Amniotic stem cell (primary cell): ENCODE results near the gene COMMD9.

Experiments used
- DNase-seq: peaks from one replicate; lab custom pipeline; 2025; lab: John Stamatoyannopoulos, UW

Gene COMMD9

DNA sequence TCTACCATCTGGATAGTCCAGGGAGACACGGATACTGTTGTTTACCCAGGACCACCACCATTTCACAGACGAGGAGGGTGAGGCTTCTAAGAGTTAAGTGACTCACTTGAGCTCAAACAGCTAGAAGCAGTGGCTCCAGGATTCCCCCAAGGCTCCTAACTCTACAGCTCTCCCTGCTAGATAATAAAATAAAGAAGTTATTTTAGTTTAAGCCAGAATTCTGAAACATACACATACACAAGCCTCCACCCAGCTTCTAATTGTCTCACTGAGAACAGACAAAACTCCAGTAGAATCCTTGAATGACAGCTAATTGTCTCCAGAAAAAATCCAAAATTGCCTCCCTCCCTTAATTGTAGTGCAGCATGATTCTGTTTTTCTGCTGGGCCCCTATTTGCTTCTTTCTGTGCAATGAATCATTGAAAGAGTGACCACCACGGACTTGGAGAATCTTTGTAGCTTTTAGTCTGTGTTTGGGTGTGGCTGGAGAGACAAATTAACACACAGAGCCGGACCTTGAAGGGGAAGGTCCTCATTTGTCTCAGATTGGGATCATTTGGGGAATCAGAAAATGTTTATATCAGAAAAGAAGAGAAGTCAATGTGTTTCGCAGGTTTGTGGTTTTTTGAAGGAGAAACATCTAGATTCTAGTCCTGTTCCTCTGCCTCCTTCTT lies 64.9 kb downstream of the COMMD9 start:
- DNase-seq, result no peak

DNA sequence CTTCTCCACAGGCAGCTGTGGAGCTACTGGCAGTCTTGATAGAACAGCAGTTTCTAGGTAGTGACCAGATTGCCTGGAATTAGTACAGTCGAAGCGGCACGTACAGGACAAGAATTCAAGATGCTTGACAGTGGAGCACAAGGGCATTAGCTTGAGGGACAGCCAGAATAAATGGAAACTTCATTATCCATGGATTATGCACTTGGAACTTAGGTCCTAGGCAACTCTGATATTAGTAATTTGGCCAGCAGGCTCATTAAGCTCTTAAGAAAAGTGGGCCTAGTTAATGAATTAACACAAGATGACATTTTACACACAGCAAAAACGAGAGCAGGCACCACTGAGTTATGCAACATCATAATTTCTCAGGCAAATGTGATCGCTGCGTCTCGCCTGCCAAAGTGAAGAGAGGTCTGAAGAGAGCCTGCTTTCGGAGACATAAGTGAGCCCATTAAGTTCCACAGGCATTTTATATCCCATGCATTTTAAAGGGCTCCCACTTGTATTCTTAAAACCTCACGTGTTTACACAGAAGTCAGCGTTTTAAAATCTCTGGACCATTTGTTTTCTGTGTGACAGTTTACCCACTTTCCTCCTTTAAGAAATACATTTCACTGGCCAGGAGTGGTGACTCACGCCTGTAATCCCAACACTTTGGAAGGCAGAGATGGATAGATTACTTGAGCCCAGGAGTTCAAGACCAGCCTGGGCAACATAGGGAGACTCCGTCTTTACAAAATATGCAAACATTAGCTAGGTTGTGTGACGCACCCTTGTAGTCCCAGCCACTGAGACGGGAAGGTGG lies 66.2 kb downstream of the COMMD9 start:
- DNase-seq, result no peak
